Liver (tissue), 9 donors: Measurements from ENCODE around the gene PLA2G4A. TPM values are rescaled to one million over a fixed set of nuclear protein-coding genes. Genes with fewer than 3 reads are reported as not detected.

Source experiments
- DNase-seq: peaks from one replicate; pipeline ENCODE4 v3.0.0-alpha.2; 2017; ENCODE audit warnings: low spot score
- H3K27ac ChIP-seq, 2 donors: one replicate each; pipeline ENCODE4 v1.7.0; 2013; ENCODE audit warnings: inconsistent platforms in 2 of 2, low read length in 2 of 2, control low read depth in 1 of 2, low read depth in 1 of 2, mild to moderate bottlenecking in 1 of 2
- H3K27me3 ChIP-seq, 4 donors: one replicate each; pipeline versions ENCODE4 v1.6.1 to v1.7.0; 2013; ENCODE audit warnings: low read length in 3 of 4, inconsistent platforms in 1 of 4, mild to moderate bottlenecking in 1 of 4, moderate library complexity in 1 of 4; ENCODE audit not compliant: control insufficient read depth in 4 of 4, insufficient read depth in 4 of 4
- H3K36me3 ChIP-seq, 4 donors: one replicate each; pipeline versions ENCODE4 v1.6.1 to v1.7.0; 2013; ENCODE audit warnings: low read length in 3 of 4, mild to moderate bottlenecking in 3 of 4, low read depth in 1 of 4, moderate library complexity in 1 of 4; ENCODE audit not compliant: control insufficient read depth in 4 of 4, insufficient read depth in 3 of 4
- H3K4me1 ChIP-seq, 4 donors: one replicate each; pipeline versions ENCODE4 v1.6.1 to v1.7.0; 2013; ENCODE audit warnings: low read length in 3 of 4, mild to moderate bottlenecking in 3 of 4, moderate library complexity in 1 of 4; ENCODE audit not compliant: control insufficient read depth in 4 of 4, insufficient read depth in 4 of 4
- H3K4me3 ChIP-seq, 3 donors: one replicate each; pipeline versions ENCODE4 v1.6.1 to v1.7.0; 2013; ENCODE audit warnings: low read length in 3 of 3, control low read depth in 1 of 3, low read depth in 1 of 3, mild to moderate bottlenecking in 1 of 3
- H3K9ac ChIP-seq, 2 donors: one replicate each; pipeline ENCODE4 v1.7.0; 2013; ENCODE audit warnings: low read length in 2 of 2, mild to moderate bottlenecking in 2 of 2, moderate library complexity in 2 of 2, control low read depth in 1 of 2, low read depth in 1 of 2
- H3K9me3 ChIP-seq, 4 donors: one replicate each; pipeline versions ENCODE4 v1.6.1 to v1.7.0; 2013; ENCODE audit warnings: low read length in 3 of 4; ENCODE audit not compliant: control insufficient read depth in 4 of 4
- ATF3 ChIP-seq: IDR thresholded peaks from 2 replicates; pipeline ENCODE4 v1.6.1; 2016; ENCODE audit warnings: antibody characterized with exemption
- CTCF ChIP-seq: fragments of 150-350 bp; IDR thresholded peaks from 2 replicates; pipeline ENCODE4 v1.5.1; 2017; ENCODE audit warnings: improper control_type of control experiment, low read depth, low read length; ENCODE audit not compliant: missing input control
- EGR1 ChIP-seq, 2 donors: IDR thresholded peaks; 2 replicates each; pipeline ENCODE4 v1.6.1; 2016 to 2018; ENCODE audit warnings: antibody characterized with exemption in 2 of 2, low read depth in 2 of 2
- FOXA2 ChIP-seq: IDR thresholded peaks from 2 replicates; pipeline ENCODE4 v1.6.1; 2016; ENCODE audit warnings: antibody characterized with exemption
- JUND ChIP-seq, 2 donors: IDR thresholded peaks; 2 replicates each; pipeline ENCODE4 v1.6.1; 2016; ENCODE audit warnings: antibody characterized with exemption in 2 of 2
- NR2F2 ChIP-seq: IDR thresholded peaks from 2 replicates; pipeline ENCODE4 v1.6.1; 2016; ENCODE audit warnings: antibody characterized with exemption
- REST ChIP-seq: IDR thresholded peaks from 2 replicates; pipeline ENCODE4 v1.6.1; 2016; ENCODE audit warnings: antibody characterized with exemption, mild to moderate bottlenecking
- SP1 ChIP-seq: IDR thresholded peaks from 2 replicates; pipeline ENCODE4 v1.6.1; 2018; ENCODE audit warnings: antibody characterized with exemption, mild to moderate bottlenecking
- TAF1 ChIP-seq: conservative IDR thresholded peaks from 2 replicates; pipeline ENCODE4 v1.6.1; 2016; ENCODE audit warnings: antibody characterized with exemption, mild to moderate bottlenecking
- YY1 ChIP-seq: IDR thresholded peaks from 2 replicates; pipeline ENCODE4 v1.6.1; 2016; ENCODE audit warnings: antibody characterized with exemption, mild to moderate bottlenecking
- WGBS: extraction: QIAGEN DNeasy Blood & Tissue Kit; methylation state at CpG from one replicate; pipeline ENCODE4 v1.1.7; 2013; 5-methylcytosine and 5-hydroxymethylcytosine counted together
- polyA plus RNA-seq, 2 donors: library from polyadenylated mRNA; stranded (reverse) in 1 of 2; unstranded in 1 of 2; fragments of 200-250 nt in 1 of 2; fragments of >200 nt in 1 of 2; fragmentation: Nextera tagmentation in 1 of 2; extraction: Ambion mirVana in 1 of 2; gene quantifications; one replicate each; pipeline versions ENCODE4 v1.2.1 to v1.2.3, GENCODE V29; 2013 to 2015
- total RNA-seq, 2 donors: library from RNA; depleted of rRNA; stranded (reverse); fragments of >200 nt; gene quantifications; one replicate each; pipeline ENCODE4 v1.2.3, GENCODE V29; 2014
- TF ChIP-seq, protein P1 (sequence below): IDR thresholded peaks from 2 replicates; pipeline ENCODE4 v1.6.1; 2016; ENCODE audit warnings: antibody characterized with exemption
- donor health status: healthy.
- donor health status: healthy.
- donor health status: healthy.
- donor health status: healthy.
- donor health status: healthy.

The PLA2G4A gene
- total and polyA plus RNA-seq, 4 donors: 0.39 to 2.5 (median 1.1) TPM

DNA sequence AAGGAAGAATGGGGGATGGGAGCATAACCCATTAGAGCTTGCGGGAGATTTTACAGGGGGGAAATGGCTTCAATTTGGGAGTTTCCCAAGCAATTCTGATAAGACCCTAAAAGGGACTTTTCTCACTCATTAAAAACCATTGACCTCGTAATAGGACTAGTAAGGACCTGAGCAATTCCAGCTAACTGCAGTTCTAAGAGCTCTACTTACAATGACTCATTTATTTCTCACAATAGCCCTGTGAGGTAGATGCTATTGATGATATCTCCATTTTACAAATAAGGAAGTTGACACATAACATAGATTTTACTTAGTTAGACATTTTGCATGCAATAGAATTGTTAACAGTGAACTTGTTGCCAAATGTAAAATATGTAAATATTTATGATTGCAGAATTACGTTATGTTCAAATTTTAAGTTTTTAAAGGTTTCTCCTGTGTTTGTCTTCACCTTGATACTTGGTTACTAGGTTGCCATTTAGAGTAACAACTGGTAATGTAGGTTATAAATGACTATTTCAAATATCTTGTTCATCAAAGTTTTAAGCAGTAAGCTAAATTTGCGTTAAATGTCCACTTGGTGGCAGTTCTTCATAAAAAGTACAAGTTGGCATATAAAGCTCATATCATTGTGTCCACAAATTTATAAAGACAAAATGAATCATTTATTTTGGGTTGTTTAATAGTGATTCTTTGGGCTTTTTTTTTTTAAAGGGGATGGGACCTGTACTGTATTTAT is 182.0 kb downstream of the PLA2G4A start:
- Histone ChIP-seq H3K4me3 (no peak overlapping the region), H3K9ac (no peak overlapping the region), H3K4me1 (no peaks in the 10 kb centered on the region), H3K9me3 (no peaks in the 10 kb centered on the region), H3K36me3 (no peaks in the 10 kb centered on the region), H3K27me3 (no peaks in the 10 kb centered on the region), H3K27ac (no peak overlapping the region)
- no peak for TF ChIP-seq JUND (IDR thresholded peaks at IDR 0.05)
- TF ChIP-seq SP1: no peak
- TF ChIP-seq REST: no peak
- TF ChIP-seq EGR1 (IDR thresholded peaks at IDR 0.05; ENCODE audit: low read depth in 2 of 2): no peak
- no peak for TF ChIP-seq YY1
- no peak for TF ChIP-seq ATF3
- no peak for TF ChIP-seq CTCF
- TF ChIP-seq, protein P1, sequence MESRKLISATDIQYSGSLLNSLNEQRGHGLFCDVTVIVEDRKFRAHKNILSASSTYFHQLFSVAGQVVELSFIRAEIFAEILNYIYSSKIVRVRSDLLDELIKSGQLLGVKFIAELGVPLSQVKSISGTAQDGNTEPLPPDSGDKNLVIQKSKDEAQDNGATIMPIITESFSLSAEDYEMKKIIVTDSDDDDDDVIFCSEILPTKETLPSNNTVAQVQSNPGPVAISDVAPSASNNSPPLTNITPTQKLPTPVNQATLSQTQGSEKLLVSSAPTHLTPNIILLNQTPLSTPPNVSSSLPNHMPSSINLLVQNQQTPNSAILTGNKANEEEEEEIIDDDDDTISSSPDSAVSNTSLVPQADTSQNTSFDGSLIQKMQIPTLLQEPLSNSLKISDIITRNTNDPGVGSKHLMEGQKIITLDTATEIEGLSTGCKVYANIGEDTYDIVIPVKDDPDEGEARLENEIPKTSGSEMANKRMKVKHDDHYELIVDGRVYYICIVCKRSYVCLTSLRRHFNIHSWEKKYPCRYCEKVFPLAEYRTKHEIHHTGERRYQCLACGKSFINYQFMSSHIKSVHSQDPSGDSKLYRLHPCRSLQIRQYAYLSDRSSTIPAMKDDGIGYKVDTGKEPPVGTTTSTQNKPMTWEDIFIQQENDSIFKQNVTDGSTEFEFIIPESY: no peak
- no peak for TF ChIP-seq NR2F2
- no peak for TF ChIP-seq FOXA2
- DNase-seq: no peak
- 79% methylated on average over 4 of the region's 4 CpGs for WGBS

DNA sequence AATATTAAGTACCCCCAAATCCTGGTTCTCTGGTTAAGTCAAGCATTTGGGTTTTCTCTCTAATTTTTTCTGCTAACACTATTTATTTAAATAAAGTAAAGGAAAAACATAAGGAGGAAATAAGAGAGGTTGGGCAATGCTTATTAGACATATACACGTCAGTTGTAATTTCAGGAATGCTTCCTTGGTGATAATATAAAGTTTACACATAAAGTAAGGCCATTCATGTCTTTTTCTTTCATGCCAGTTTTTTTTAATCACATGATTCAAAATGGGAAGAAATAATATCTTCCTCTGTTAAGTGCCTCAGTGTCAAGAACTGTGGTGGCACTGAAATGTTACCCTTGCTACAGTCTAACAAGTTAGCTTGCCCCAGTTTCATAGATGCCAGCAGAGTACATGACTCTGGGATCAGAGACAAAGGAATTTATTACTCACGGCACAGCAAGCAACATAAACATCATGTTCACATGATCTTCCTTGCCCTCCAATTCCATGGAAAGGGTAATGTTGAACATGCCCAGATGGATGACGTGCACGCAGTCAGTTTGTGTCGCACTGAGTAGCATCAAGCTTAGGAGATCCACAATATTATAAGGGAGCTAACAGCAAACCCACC is 184.9 kb downstream of the PLA2G4A start:
- Histone ChIP-seq H3K4me1 (no peaks in the 10 kb centered on the region), H3K27ac (no peak overlapping the region), H3K9ac (no peak overlapping the region), H3K27me3 (no peaks in the 10 kb centered on the region), H3K4me3 (no peak overlapping the region), H3K9me3 (no peaks in the 10 kb centered on the region), H3K36me3 (no peaks in the 10 kb centered on the region)
- WGBS: 81% methylated on average over 5 of the region's 5 CpGs
- DNase-seq: no peak
- TF ChIP-seq TAF1: no peak
- no peak for TF ChIP-seq EGR1 (IDR thresholded peaks at IDR 0.05; ENCODE audit: low read depth in 2 of 2)
- TF ChIP-seq, protein P1: no peak
- no peak for TF ChIP-seq FOXA2
